Smooth muscle cell (in vitro differentiated cells): Measurements from ENCODE around the gene ORAI2. TPM values are rescaled to one million over a fixed set of nuclear protein-coding genes. Genes with fewer than 3 reads are reported as not detected.

Source experiments
- DNase-seq: peaks from one replicate; lab custom pipeline; 2025; ENCODE audit not compliant: unreplicated experiment; lab: John Stamatoyannopoulos, UW
- H2AFZ ChIP-seq: fragments of 200-600 bp; sonication (generic); 2 replicates; pipeline ENCODE4 v1.6.0; 2016; ENCODE audit warnings: antibody characterized with exemption, low read depth, mild to moderate bottlenecking
- H3F3A ChIP-seq: fragments of 200-600 bp; sonication (generic); 2 replicates; pipeline ENCODE4 v1.6.0; 2017; ENCODE audit warnings: antibody characterized with exemption, low read depth
- H3K27ac ChIP-seq: fragments of 200-600 bp; sonication (generic); 2 replicates; pipeline ENCODE4 v1.5.1; 2016; ENCODE audit warnings: low read depth, mild to moderate bottlenecking
- H3K27me3 ChIP-seq: fragments of 200-600 bp; sonication (generic); 2 replicates; pipeline ENCODE4 v1.6.1; 2016; ENCODE audit warnings: low read depth, mild to moderate bottlenecking
- H3K36me3 ChIP-seq: fragments of 200-600 bp; sonication (generic); 2 replicates; pipeline ENCODE4 v1.5.1; 2016; ENCODE audit warnings: low read depth
- H3K4me1 ChIP-seq: fragments of 200-600 bp; sonication (generic); 2 replicates; pipeline ENCODE4 v1.5.1; 2016; ENCODE audit warnings: low read depth
- H3K4me2 ChIP-seq: fragments of 200-600 bp; sonication (generic); 2 replicates; pipeline ENCODE4 v1.6.0; 2016; ENCODE audit warnings: mild to moderate bottlenecking
- H3K4me3 ChIP-seq: fragments of 200-600 bp; sonication (generic); 2 replicates; pipeline ENCODE4 v1.5.1; 2016; ENCODE audit warnings: mild to moderate bottlenecking
- H3K79me2 ChIP-seq: fragments of 200-600 bp; sonication (generic); 2 replicates; pipeline ENCODE4 v1.6.0; 2016; ENCODE audit warnings: low read depth, mild to moderate bottlenecking
- H3K9ac ChIP-seq: fragments of 200-600 bp; sonication (generic); 2 replicates; pipeline ENCODE4 v1.6.0; 2016; ENCODE audit warnings: low read depth
- H3K9me3 ChIP-seq: fragments of 200-600 bp; sonication (generic); replicated peaks from 2 replicates; pipeline ENCODE4 v1.5.1; 2016; ENCODE audit warnings: low read depth
- H4K20me1 ChIP-seq: fragments of 200-600 bp; sonication (generic); 2 replicates; pipeline ENCODE4 v1.6.0; 2016; ENCODE audit warnings: low read depth
- WGBS: methylation state at CpG from one replicate; pipeline ENCODE4 v1.1.7; 2016; ENCODE audit warnings: low lambda C conversion rate; 5-methylcytosine and 5-hydroxymethylcytosine counted together
- polyA plus RNA-seq: library from polyadenylated mRNA; unstranded; fragments of >200 nt; fragmentation: Nextera tagmentation; extraction: Ambion mirVana; gene quantifications from 2 replicates; pipeline ENCODE4 v1.2.1, GENCODE V29; 2016
- total RNA-seq: library from RNA; depleted of rRNA; stranded (reverse); fragments of >200 nt; gene quantifications from 2 replicates; pipeline ENCODE4 v1.2.3, GENCODE V29; 2014
- TF ChIP-seq, protein P1 (sequence below): fragments of 200-600 bp; sonication (generic); IDR thresholded peaks from 2 replicates; pipeline ENCODE4 v1.5.1; 2017; ENCODE audit warnings: borderline replicate concordance, mild to moderate bottlenecking, antibody characterized with exemption; ENCODE audit not compliant: insufficient read depth, poor library complexity, severe bottlenecking

ORAI2 gene
- total and polyA plus RNA-seq, 2 experiments from 2014 or later: 43.0 to 69.8 TPM

- 96% methylated on average over 10 of the region's 10 CpGs for WGBS
- Histone ChIP-seq H3K79me2 (peaks cover 2% of the 10 kb centered on the region), H3K4me2 (no peak overlapping the region), H3K27ac (no peak overlapping the region), H4K20me1 (peaks cover 2% of the 10 kb centered on the region), H3K27me3 (no peaks in the 10 kb centered on the region), H2AFZ (no peak overlapping the region), H3K36me3 (no peaks in the 10 kb centered on the region), H3K9me3 (no peaks in the 10 kb centered on the region), H3F3A (peaks cover 25% of the 10 kb centered on the region), H3K9ac (no peak overlapping the region), H3K4me3 (no peak overlapping the region), H3K4me1 (peaks cover 10% of the 10 kb centered on the region)
- TF ChIP-seq, protein P1, sequence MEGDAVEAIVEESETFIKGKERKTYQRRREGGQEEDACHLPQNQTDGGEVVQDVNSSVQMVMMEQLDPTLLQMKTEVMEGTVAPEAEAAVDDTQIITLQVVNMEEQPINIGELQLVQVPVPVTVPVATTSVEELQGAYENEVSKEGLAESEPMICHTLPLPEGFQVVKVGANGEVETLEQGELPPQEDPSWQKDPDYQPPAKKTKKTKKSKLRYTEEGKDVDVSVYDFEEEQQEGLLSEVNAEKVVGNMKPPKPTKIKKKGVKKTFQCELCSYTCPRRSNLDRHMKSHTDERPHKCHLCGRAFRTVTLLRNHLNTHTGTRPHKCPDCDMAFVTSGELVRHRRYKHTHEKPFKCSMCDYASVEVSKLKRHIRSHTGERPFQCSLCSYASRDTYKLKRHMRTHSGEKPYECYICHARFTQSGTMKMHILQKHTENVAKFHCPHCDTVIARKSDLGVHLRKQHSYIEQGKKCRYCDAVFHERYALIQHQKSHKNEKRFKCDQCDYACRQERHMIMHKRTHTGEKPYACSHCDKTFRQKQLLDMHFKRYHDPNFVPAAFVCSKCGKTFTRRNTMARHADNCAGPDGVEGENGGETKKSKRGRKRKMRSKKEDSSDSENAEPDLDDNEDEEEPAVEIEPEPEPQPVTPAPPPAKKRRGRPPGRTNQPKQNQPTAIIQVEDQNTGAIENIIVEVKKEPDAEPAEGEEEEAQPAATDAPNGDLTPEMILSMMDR: no peak
- DNase-seq: no peak
Observed at GRCh38 chr7:102429141-102429899, 4.1 kb upstream of the ORAI2 start.

GRCh38 chr7:102431617-102432298 is 1.6 kb upstream of the ORAI2 start:
- Histone ChIP-seq H3K4me2 (peak overlapping the region; percentile 98), H3F3A (peaks cover 25% of the 10 kb centered on the region), H3K4me3 (no peak overlapping the region), H3K9ac (peak overlapping the region; percentile 56), H3K36me3 (no peaks in the 10 kb centered on the region), H3K4me1 (peaks cover 11% of the 10 kb centered on the region), H3K27ac (peak overlapping the region; percentile 95), H3K9me3 (no peaks in the 10 kb centered on the region), H4K20me1 (no peaks in the 10 kb centered on the region), H3K79me2 (peaks cover 19% of the 10 kb centered on the region), H3K27me3 (no peaks in the 10 kb centered on the region), H2AFZ (no peak overlapping the region)
- TF ChIP-seq, protein P1: no peak
- peak; percentile 6 for DNase-seq
- 24% methylated on average over 17 of the region's 17 CpGs for WGBS

GRCh38 chr7:102432442-102433218 is 745 bp upstream of the ORAI2 start:
- H3K4me2 ChIP-seq: peak overlapping the region; percentile 98
- H3K36me3 ChIP-seq: no peaks in the 10 kb centered on the region
- no peak for DNase-seq
- H3K4me3 ChIP-seq: peak overlapping the region; percentile 70
- peak overlapping the region; percentile 96 for H3K9ac ChIP-seq
- TF ChIP-seq, protein P1: no peak
- peaks cover 11% of the 10 kb centered on the region for H3K4me1 ChIP-seq
- H4K20me1 ChIP-seq: no peaks in the 10 kb centered on the region
- H3K79me2 ChIP-seq: peaks cover 19% of the 10 kb centered on the region
- 33% methylated on average over 27 of the region's 27 CpGs for WGBS
- H3K27ac ChIP-seq: peak overlapping the region; percentile 95
- peaks cover 25% of the 10 kb centered on the region for H3F3A ChIP-seq
- no peaks in the 10 kb centered on the region for H3K27me3 ChIP-seq
- H3K9me3 ChIP-seq: no peaks in the 10 kb centered on the region
- no peak overlapping the region for H2AFZ ChIP-seq
